Globus pallidus (tissue), 1 donor: ENCODE measurements around the gene FAM163A.
"Not testable (repeated sequence)": the region's sequence is repeated elsewhere in the genome, so short reads cannot be mapped to it uniquely, and the experiment has no call there.

Source experiments
- DNase-seq: peaks from one replicate; pipeline ENCODE4 v3.0.0-alpha.2; 2015; ENCODE audit warnings: low spot score

FAM163A gene

GRCh38 chr1:179855831-179856230, 112.7 kb downstream of the FAM163A start:
- DNase-seq: not testable (repeated sequence)

GRCh38 chr1:179856296-179856695, 113.2 kb downstream of the FAM163A start:
- no peak for DNase-seq

DNA sequence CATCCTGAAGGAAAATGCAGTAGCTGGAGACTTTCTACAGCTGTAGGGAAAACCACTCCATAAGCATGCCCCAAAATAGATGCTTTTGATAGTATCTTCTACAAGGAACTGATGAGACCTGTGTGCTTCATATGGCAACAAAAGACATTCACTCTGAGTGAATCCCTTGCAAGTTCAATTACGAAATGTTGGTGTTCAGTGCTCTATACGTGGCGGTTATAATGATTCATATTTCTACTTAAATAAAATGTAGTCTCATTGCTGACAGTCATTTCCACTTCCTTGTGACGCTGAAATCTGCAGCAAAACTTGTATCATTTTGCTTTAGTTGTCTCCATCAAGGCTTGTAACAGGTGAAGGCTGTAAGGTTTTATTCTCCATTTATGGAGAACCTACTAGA, 113.9 kb downstream of the FAM163A start:
- no peak for DNase-seq

DNA sequence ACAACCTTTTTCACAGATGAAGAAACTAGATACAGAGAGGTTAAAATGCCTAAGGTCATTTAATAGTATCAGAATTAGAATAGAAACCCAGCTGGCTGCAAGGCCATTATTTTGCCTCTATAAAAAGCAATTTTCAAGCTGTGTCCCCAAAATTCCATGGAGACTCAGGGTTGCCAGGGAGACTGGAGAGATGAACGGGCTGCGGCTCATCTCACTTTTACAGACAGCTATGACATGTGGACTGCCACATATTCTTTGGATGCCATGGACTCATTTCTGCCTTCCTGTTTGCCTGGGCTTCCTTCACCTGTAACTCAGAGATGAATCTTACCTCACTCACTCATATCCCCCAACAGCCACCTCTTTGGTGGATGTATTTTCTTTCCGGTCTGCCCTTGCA, 117.6 kb downstream of the FAM163A start:
- DNase-seq: no peak

- no peak for DNase-seq
Observed at GRCh38 chr1:179865377-179865776, 122.3 kb downstream of the FAM163A start.
